ENCODE measurements around the gene PLXNA1. TPM values are rescaled to one million over a fixed set of nuclear protein-coding genes. Genes with fewer than 3 reads are reported as not detected.

The PLXNA1 gene
- total RNA-seq, 4 donors from 2014 or later = 19.7 to 27.5 (median 23.9) TPM

DNA sequence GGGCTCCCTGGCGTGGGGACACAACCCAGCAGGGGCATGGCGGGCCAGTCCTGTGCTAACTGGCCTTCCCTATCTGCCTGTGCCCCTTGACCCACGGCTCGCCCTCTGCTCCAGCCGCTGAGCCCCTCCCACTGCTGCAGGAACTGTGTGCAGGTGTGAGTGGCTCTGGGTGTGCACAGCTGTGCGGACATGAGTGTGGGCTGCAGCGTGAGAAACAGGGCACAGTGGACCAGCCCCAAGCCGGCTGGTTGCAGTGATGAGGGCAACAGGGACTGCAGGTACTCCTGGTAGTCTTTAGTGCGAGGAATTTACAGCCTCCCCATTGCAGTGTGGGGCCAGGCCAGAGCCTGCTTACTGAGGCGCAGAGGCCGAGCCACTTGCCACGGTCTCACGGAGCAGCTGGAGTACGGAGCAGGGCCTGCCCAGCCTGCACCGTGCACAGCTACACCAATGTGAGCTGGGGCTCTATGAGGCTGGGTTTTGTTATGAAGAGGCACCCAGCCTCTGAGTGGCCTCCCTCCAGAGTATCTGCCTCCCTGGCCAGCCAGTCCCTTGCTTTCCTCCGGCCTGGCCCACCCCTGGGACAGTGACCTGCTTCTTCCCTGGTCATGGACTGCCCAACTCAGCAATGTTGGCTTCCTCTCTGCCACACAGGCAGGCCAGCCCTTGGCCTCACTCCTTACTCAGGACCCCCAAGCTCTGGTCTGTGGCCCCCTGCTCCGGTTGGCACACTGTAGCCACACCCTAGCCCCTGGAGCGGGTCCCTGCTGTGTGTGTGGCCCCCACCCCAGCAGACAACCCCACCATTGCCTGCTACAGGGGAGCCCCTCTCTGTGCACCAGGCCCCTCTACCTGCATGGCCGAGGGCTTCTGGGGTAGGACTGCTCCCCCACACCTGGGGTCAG, 47.8 kb downstream of the PLXNA1 start:
- H3K4me3 ChIP-seq = no peak overlapping the region
- peaks cover 26 to 91% (median 38%) of the 10 kb centered on the region in 3 donors for H3K36me3 ChIP-seq
- H3K27ac ChIP-seq = no peak overlapping the region
- no peak for DNase-seq
- 92 to 100% methylated on average over 1 to 8 of the region's 19 CpGs for WGBS, 2 donors
- no peaks in the 10 kb centered on the region for H3K27me3 ChIP-seq
- TF ChIP-seq, protein P1, sequence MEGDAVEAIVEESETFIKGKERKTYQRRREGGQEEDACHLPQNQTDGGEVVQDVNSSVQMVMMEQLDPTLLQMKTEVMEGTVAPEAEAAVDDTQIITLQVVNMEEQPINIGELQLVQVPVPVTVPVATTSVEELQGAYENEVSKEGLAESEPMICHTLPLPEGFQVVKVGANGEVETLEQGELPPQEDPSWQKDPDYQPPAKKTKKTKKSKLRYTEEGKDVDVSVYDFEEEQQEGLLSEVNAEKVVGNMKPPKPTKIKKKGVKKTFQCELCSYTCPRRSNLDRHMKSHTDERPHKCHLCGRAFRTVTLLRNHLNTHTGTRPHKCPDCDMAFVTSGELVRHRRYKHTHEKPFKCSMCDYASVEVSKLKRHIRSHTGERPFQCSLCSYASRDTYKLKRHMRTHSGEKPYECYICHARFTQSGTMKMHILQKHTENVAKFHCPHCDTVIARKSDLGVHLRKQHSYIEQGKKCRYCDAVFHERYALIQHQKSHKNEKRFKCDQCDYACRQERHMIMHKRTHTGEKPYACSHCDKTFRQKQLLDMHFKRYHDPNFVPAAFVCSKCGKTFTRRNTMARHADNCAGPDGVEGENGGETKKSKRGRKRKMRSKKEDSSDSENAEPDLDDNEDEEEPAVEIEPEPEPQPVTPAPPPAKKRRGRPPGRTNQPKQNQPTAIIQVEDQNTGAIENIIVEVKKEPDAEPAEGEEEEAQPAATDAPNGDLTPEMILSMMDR (IDR thresholded peaks at IDR 0.05) = no peak
- no peak for TF ChIP-seq POLR2A (IDR thresholded peaks at IDR 0.05)
- intact Hi-C loops (cut with DNase I) = no loop called here
- peaks cover 6 to 10% (median 6%) of the 10 kb centered on the region in 3 donors for H3K4me1 ChIP-seq
- no peaks in the 10 kb centered on the region for H3K9me3 ChIP-seq

DNA sequence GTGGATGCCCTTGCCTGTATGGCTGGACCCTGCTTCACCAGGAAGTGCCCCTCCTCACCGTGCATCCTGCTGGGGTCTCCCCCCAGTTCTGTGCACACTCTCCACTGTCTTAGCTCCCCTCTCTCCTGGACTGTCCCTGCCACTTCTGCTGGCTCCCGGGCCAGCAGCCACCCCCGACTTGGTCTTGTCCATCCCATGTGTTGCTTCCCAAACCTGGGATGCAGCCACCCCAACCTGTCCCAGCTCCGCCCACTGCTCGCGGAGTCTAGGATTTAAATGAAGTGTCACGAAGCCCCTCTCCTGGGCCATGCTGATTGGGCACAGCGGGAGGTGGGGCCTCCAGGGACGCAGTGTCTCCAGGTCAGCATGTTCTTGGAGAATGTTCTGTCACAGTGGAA, 48.5 kb downstream of the PLXNA1 start:
- peaks cover 26 to 86% (median 38%) of the 10 kb centered on the region in 3 donors for H3K36me3 ChIP-seq

DNA sequence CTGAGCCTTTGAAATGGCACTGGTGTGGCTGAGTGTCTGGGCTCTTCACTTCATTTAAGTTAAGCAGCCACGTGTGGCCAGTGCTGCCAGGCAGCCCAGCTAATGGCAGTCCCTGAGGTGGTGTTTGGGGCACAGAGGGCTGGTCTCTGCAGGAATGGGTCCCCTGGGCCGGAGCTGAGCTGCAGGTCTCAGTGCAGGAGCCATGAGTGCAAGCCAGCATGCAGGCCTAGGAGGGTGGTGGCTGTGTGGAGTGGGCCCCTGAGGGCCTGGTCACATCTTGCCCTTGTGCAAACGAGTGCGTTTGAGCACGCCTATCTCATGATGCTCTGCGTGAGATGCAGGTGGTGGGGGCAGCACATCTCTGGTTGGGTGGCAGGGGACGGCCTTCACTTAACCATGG, 48.9 kb downstream of the PLXNA1 start:
- Histone ChIP-seq H3K36me3 (peaks cover 26 to 82% (median 38%) of the 10 kb centered on the region in 3 donors), H3K4me1 (peaks cover 8 to 20% (median 9%) of the 10 kb centered on the region in 3 donors), H3K27ac (no peak overlapping the region), H3K27me3 (no peaks in the 10 kb centered on the region), H3K9me3 (no peaks in the 10 kb centered on the region), H3K4me3 (no peak overlapping the region)
- TF ChIP-seq, protein P1 (IDR thresholded peaks at IDR 0.05) = no peak
- no peak for TF ChIP-seq POLR2A (IDR thresholded peaks at IDR 0.05)
- DNase-seq = no peak
- intact Hi-C loops (cut with DNase I) = no loop called here
- WGBS, 2 donors = 96% methylated on average over 4 of the region's 7 CpGs; no CpG with 5 or more reads in 1 of the 2 donors

More for the DNA sequence above, 48.5 kb downstream of the PLXNA1 start:
- H3K27ac ChIP-seq = no peak overlapping the region
- DNase-seq = no peak
- H3K9me3 ChIP-seq = no peaks in the 10 kb centered on the region
- no peak overlapping the region for H3K4me3 ChIP-seq
- H3K4me1 ChIP-seq = peaks cover 8 to 17% (median 9%) of the 10 kb centered on the region in 3 donors
- TF ChIP-seq, protein P1 (IDR thresholded peaks at IDR 0.05) = no peak
- no peak for TF ChIP-seq POLR2A (IDR thresholded peaks at IDR 0.05)
- intact Hi-C loops (cut with DNase I) = no loop called here
- 98 to 100% methylated on average over 4 to 9 of the region's 9 CpGs for WGBS, 2 donors
- H3K27me3 ChIP-seq = no peaks in the 10 kb centered on the region

DNA sequence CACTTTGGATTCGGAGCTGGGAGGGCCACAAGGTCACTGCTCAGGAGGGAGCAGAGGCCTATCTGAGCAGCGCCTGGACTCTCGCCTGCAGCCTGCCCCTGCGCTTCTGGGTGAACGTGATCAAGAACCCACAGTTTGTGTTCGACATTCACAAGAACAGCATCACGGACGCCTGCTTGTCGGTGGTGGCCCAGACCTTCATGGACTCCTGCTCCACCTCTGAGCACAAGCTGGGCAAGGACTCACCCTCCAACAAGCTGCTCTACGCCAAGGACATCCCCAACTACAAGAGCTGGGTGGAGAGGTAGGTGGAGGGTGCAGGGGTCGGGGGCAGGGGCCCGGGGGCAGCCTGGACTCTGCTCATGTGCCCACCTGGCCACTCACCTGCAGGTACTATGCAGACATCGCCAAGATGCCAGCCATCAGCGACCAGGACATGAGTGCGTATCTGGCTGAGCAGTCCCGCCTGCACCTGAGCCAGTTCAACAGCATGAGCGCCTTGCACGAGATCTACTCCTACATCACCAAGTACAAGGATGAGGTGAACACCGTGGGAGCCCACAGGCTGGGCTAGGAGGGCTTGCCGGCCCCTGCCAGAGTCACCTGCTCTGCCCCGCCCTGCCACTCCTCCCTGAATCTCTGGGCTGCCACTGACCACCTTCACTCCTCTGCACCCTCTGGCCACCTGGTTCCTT, 49.5 kb downstream of the PLXNA1 start:
- peaks cover 26 to 76% (median 38%) of the 10 kb centered on the region in 3 donors for H3K36me3 ChIP-seq
- intact Hi-C loops (cut with DNase I) = no loop called here
- WGBS, 2 donors = 67 to 90% methylated on average over 2 to 3 of the region's 21 CpGs
- TF ChIP-seq, protein P1 (IDR thresholded peaks at IDR 0.05) = no peak
- no peak for TF ChIP-seq POLR2A (IDR thresholded peaks at IDR 0.05)
- no peak overlapping the region for H3K27ac ChIP-seq
- DNase-seq = no peak
- no peaks in the 10 kb centered on the region for H3K9me3 ChIP-seq
- no peak overlapping the region for H3K4me3 ChIP-seq
- H3K4me1 ChIP-seq = peaks cover 8 to 20% (median 9%) of the 10 kb centered on the region in 3 donors
- H3K27me3 ChIP-seq = no peaks in the 10 kb centered on the region

Other genes starting within 250 kb of the PLXNA1 start
- gene PRR23E, start 210.0 kb downstream of the PLXNA1 start, total RNA-seq = not detected

All from esophagus squamous epithelium (tissue), 5 donors.